A549 treated with DMSO at 1 μM for 4 hours (cell line): ENCODE measurements around the gene POLE. TPM values are rescaled to one million over a fixed set of nuclear protein-coding genes. Genes with fewer than 3 reads are reported as not detected.

Experiments
- total RNA-seq: library from RNA; stranded (reverse); fragments of 200-300 nt; extraction: Qiagen RNA extraction; gene quantifications from 5 replicates; pipeline ENCODE4 v1.2.3, GENCODE V29; 2022; ENCODE audit warnings: low read depth

POLE gene
- 42.9 to 49.3 TPM (median 45.1 TPM) in 5 replicates for total RNA-seq

GRCh38 chr12:132687211-132688164 lies at the start of gene POLE, which contains the start of gene PXMP2:
POLE (minus strand) TSS chr12:132687342; CDS start chr12:132687315, 27 bp downstream.
PXMP2 (plus strand) TSS chr12:132687587; CDS start chr12:132687671, 84 bp downstream.

GRCh38 chr12:132710405-132711079 lies 23.4 kb upstream of the POLE start, which contains the start of gene PGAM5:
PGAM5 (plus strand) TSS chr12:132710842; CDS start chr12:132710877, 35 bp downstream.

GRCh38 chr12:132618683-132619043 lies 68.5 kb downstream of the POLE start, which contains the start of gene P2RX2:
P2RX2 (plus strand) TSS chr12:132618776; CDS start chr12:132618817, 41 bp downstream.

GRCh38 chr12:132610051-132610759 lies 76.9 kb downstream of the POLE start, which contains the start of gene LRCOL1:
LRCOL1 (minus strand) TSS chr12:132610582; CDS start chr12:132606251, 4,331 bp downstream.

Other genes starting within 250 kb of the POLE start
- gene FBRSL1, start 197.2 kb downstream of the POLE start, total RNA-seq, result 50.9 to 84.7 TPM (median 73.0 TPM) in 5 replicates
- gene LRCOL1, start 76.8 kb downstream of the POLE start, total RNA-seq, result not detected in 5 replicates
- not detected in 5 replicates for gene P2RX2, start 68.6 kb downstream of the POLE start, total RNA-seq
- 22.5 to 30.1 TPM (median 28.6 TPM) in 5 replicates for gene PXMP2, start 245 bp upstream of the POLE start, total RNA-seq
- gene PGAM5, start 23.5 kb upstream of the POLE start, total RNA-seq, result 49.1 to 63.1 TPM (median 61.6 TPM) in 5 replicates
- gene ANKLE2, start 74.5 kb upstream of the POLE start, total RNA-seq, result 79.2 to 96.7 TPM (median 84.8 TPM) in 5 replicates
- gene GOLGA3, start 141.5 kb upstream of the POLE start, total RNA-seq, result 20.1 to 29.0 TPM (median 24.2 TPM) in 5 replicates
- 18.7 to 23.6 TPM (median 22.3 TPM) in 5 replicates for gene CHFR, start 200.3 kb upstream of the POLE start, total RNA-seq